Tibial artery (tissue), 4 donors: ENCODE data around the gene OBSL1.

ENCODE experiments used
- DNase-seq, 2 donors: peaks; one replicate each; pipeline ENCODE4 v3.0.0-alpha.2; 2019
- H3K27ac ChIP-seq, 2 donors: fragments of 200-600 bp; sonication (generic) in 1 of 2; 1 replicate in 1 of 2; 2 replicates in 1 of 2; pipeline ENCODE4 v1.5.1; 2018 to 2019; ENCODE audit warnings: mild to moderate bottlenecking in 1 of 2
- H3K27me3 ChIP-seq, 2 donors: fragments of 200-600 bp; sonication (generic) in 1 of 2; one replicate each; pipeline versions ENCODE4 v1.5.1 to v1.6.0; 2016 to 2019
- H3K36me3 ChIP-seq, 3 donors: fragments of 200-600 bp; sonication (generic) in 2 of 3; one replicate each; pipeline ENCODE4 v1.5.1; 2016 to 2019; ENCODE audit warnings: mild to moderate bottlenecking in 2 of 3
- H3K4me1 ChIP-seq, 4 donors: fragments of 200-600 bp; sonication (generic) in 2 of 4; 1 replicate in 3 of 4; 2 replicates in 1 of 4; pipeline ENCODE4 v1.5.1; 2016 to 2019
- H3K4me3 ChIP-seq, 2 donors: fragments of 200-600 bp; sonication (generic) in 1 of 2; 1 replicate in 1 of 2; 2 replicates in 1 of 2; pipeline ENCODE4 v1.5.1; 2018 to 2019; ENCODE audit warnings: mild to moderate bottlenecking in 2 of 2
- H3K9me3 ChIP-seq, 3 donors: fragments of 200-600 bp; sonication (generic) in 1 of 3; one replicate each; pipeline ENCODE4 v1.5.1; 2016 to 2019
- CTCF ChIP-seq, 2 experiments: fragments of 200-600 bp in 1 of 2; fragments of 450-650 bp in 1 of 2; IDR thresholded peaks; one replicate each; pipeline ENCODE4 v1.5.1; 2017 to 2019; ENCODE audit warnings: antibody characterized with exemption in 2 of 2, mild to moderate bottlenecking in 1 of 2, moderate library complexity in 1 of 2
- intact Hi-C: fragments of 100-400 bp; cut with DNase I; formaldehyde crosslinking; loops from one replicate; pipeline ENCODE4 v1.15.0; 2023; ENCODE audit warnings: low total_unique reads

Gene OBSL1

GRCh38 chr2:219615894-219616293 lies 44.6 kb upstream of the OBSL1 start:
- no peaks in the 10 kb centered on the region for H3K9me3 ChIP-seq
- H3K4me1 ChIP-seq = no peaks in the 10 kb centered on the region
- H3K4me3 ChIP-seq = no peak overlapping the region
- H3K36me3 ChIP-seq = peaks cover 20 to 56% (median 44%) of the 10 kb centered on the region in 3 donors
- H3K27me3 ChIP-seq = no peaks in the 10 kb centered on the region
- no peak for TF ChIP-seq CTCF (IDR thresholded peaks at IDR 0.05)
- no peak overlapping the region for H3K27ac ChIP-seq
- no peak for DNase-seq
- intact Hi-C loops = no loop called here

DNA sequence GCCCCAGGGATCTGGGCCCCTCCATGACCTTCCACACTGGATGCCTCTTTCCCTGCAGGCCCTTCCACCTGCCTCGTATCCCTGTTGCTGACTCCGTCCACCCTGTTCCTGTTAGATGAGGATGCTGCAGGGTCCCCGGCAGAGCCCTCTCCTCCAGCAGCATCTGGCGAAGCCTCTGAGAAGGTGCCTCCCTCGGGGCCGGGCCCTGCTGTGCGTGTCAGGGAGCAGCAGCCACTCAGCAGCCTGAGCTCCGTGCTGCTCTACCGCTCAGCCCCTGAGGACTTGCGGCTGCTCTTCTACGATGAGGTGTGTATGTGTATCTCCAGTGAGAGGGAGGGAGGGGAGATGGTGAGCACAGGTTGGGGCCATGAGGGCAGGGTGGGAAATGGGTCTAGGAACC lies 43.7 kb upstream of the OBSL1 start:
- H3K36me3 ChIP-seq = peaks cover 20 to 62% (median 49%) of the 10 kb centered on the region in 3 donors
- H3K4me3 ChIP-seq = no peak overlapping the region
- no peak for TF ChIP-seq CTCF (IDR thresholded peaks at IDR 0.05)
- intact Hi-C loops = no loop called here
- no peaks in the 10 kb centered on the region for H3K9me3 ChIP-seq
- no peak for DNase-seq
- H3K27ac ChIP-seq = no peak overlapping the region
- H3K27me3 ChIP-seq = no peaks in the 10 kb centered on the region
- H3K4me1 ChIP-seq = no peaks in the 10 kb centered on the region

DNA sequence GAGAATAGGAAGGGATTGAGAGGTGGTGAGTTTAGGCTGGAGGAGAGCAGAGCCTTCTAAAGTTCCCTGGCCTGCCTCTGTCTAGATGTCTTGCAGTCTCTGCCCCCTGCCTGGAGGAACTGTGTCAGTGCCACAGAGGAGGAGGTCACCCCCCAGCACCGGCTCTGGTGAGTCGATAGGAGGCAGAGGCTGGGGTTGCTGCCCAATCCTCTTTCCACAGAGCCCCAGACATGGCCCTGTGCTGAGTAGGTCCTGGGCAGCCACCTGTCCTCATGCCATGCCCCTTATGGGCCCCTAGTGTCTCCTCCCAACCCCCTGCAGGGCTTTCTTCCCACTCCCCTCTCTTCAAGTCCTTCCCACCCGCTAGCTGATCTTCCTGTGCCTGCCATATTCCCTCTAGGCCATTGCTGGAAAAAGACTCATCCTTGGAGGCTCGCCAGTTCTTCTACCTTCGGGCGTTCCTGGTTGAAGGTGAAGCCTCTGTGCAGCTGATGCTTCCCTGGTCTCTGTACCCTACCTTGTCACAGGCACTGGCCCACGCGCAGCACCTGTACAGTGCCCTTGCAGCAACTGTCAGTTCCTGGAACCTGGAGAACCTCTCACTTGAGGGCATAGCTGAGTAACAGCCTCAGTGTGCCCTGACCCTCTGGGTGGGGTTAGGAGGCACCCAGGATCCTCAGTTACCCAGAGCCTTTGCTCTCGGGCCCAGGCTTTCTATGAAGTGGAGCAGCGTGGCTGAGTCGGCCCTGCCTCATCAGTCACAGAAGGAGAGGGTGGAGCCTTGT lies 42.9 kb upstream of the OBSL1 start:
- Histone ChIP-seq H3K36me3 (peaks cover 20 to 70% (median 49%) of the 10 kb centered on the region in 3 donors), H3K4me1 (no peaks in the 10 kb centered on the region), H3K9me3 (no peaks in the 10 kb centered on the region), H3K4me3 (no peak overlapping the region), H3K27ac (no peak overlapping the region), H3K27me3 (no peaks in the 10 kb centered on the region)
- DNase-seq = no peak
- intact Hi-C loops = no loop called here
- no peak for TF ChIP-seq CTCF (IDR thresholded peaks at IDR 0.05)

DNA sequence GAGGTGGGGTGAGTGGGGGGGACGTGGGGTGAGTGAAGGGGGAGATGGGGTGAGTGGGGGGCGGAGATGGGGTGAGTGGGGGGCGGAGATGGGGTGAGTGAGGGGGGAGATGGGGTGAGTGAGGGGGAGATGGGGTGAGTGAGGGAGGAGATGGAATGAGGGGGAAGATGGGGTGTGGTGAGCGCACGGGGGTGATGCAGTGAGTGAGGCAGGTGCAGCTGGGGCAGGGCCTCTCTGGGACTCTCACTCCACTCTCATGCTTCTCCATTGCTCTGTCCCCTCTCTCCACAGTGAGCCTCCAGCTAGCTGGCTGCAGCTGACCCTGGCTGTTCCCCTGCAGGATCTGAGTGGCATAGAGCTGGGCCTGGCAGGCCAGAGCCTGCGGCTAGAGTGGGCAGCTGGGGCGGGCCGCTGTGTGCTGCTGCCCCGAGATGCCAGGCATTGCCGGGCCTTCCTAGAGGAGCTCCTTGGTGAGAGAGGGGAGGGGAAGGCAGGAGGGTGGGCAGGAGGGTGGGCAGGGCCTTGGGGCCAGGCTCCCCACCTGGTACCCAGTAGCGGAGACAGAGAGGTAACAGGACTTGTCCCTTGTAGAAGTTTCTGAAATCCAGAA lies 42.2 kb upstream of the OBSL1 start:
- H3K4me3 ChIP-seq = no peak overlapping the region
- intact Hi-C loops = no loop called here
- peaks cover 25 to 77% (median 56%) of the 10 kb centered on the region in 3 donors for H3K36me3 ChIP-seq
- TF ChIP-seq CTCF (IDR thresholded peaks at IDR 0.05) = no peak
- H3K27me3 ChIP-seq = no peaks in the 10 kb centered on the region
- DNase-seq = no peak
- no peak overlapping the region for H3K27ac ChIP-seq
- no peaks in the 10 kb centered on the region for H3K4me1 ChIP-seq
- no peaks in the 10 kb centered on the region for H3K9me3 ChIP-seq

DNA sequence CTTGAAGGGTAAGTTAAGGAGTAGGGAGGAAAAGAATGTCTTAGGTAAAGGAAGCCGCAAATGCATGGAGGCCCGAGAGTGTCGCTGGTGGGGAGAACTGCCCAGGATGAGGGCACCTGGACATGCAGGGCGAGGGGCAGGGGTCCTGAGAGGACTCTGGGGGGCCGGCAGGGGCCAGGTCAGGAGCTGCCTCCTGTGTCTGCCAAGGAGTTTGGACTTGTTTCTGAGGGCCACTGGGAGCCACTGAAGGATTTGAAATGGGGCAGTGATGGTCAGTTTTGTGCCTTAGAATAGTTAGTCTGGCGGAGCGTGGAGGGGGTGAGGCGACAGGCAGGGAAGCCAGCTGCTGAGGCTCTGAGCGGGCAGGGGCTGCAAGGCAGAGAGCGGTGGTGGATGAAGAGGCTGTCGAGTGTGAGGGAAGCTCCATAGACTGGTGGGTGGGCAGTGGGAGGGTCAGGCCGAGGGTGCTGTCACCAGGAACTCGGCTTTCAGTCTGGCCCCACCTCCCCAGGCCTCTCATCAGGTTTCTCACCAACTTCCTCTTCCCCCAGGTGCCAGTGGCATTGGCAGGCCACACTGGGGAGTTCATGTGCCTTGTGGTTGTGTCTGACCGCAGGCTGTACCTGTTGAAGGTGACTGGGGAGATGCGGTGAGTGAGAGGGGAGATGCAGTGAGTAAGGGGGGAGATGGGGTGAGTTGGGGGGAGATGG lies 41.4 kb upstream of the OBSL1 start:
- intact Hi-C loops = no loop called here
- DNase-seq = no peak
- no peaks in the 10 kb centered on the region for H3K9me3 ChIP-seq
- no peak overlapping the region for H3K27ac ChIP-seq
- no peaks in the 10 kb centered on the region for H3K27me3 ChIP-seq
- H3K4me3 ChIP-seq = no peak overlapping the region
- TF ChIP-seq CTCF (IDR thresholded peaks at IDR 0.05) = no peak
- peaks cover 26 to 85% (median 65%) of the 10 kb centered on the region in 3 donors for H3K36me3 ChIP-seq
- no peaks in the 10 kb centered on the region for H3K4me1 ChIP-seq
